ENCODE results near the gene CASD1.

Gene CASD1

GRCh38 chr7:94509264-94509886, at the start of gene CASD1:
CASD1 (plus strand) TSS chr7:94509809; CDS start chr7:94510085, 276 bp downstream.
- peak; percentile 1 for DNase-seq (ENCODE audit: low read depth)

- no peak for DNase-seq (ENCODE audit: low read depth)
Observed at GRCh38 chr7:94466516-94466915, 43.1 kb upstream of the CASD1 start.

- DNase-seq (ENCODE audit: low read depth) = no peak
Observed at GRCh38 chr7:94471604-94472003, 38.0 kb upstream of the CASD1 start.

- no peak for DNase-seq (ENCODE audit: low read depth)
Observed at GRCh38 chr7:94472608-94473007, 37.0 kb upstream of the CASD1 start.

GRCh38 chr7:94476251-94476840, 33.3 kb upstream of the CASD1 start:
- peak; percentile 50 for DNase-seq (ENCODE audit: low read depth)

- no peak for DNase-seq (ENCODE audit: low read depth)
Observed at GRCh38 chr7:94477878-94478277, 31.7 kb upstream of the CASD1 start.

- DNase-seq (ENCODE audit: low read depth) = no peak
Observed at GRCh38 chr7:94478648-94479214, 30.9 kb upstream of the CASD1 start.

GRCh38 chr7:94481279-94481678, 28.3 kb upstream of the CASD1 start:
- no peak for DNase-seq (ENCODE audit: low read depth)

- DNase-seq (ENCODE audit: low read depth) = no peak
Observed at GRCh38 chr7:94482796-94483195, 26.8 kb upstream of the CASD1 start.

- no peak for DNase-seq (ENCODE audit: low read depth)
Observed at GRCh38 chr7:94483843-94484242, 25.8 kb upstream of the CASD1 start.

GRCh38 chr7:94486216-94486615, 23.4 kb upstream of the CASD1 start:
- no peak for DNase-seq (ENCODE audit: low read depth)

- DNase-seq (ENCODE audit: low read depth) = no peak
Observed at GRCh38 chr7:94491410-94491809, 18.2 kb upstream of the CASD1 start.

GRCh38 chr7:94492601-94493000, 17.0 kb upstream of the CASD1 start:
- no peak for DNase-seq (ENCODE audit: low read depth)

- no peak for DNase-seq (ENCODE audit: low read depth)
Observed at GRCh38 chr7:94497874-94498670, 11.5 kb upstream of the CASD1 start.

GRCh38 chr7:94498918-94499317, 10.7 kb upstream of the CASD1 start:
- DNase-seq (ENCODE audit: low read depth) = no peak

- DNase-seq (ENCODE audit: low read depth) = no peak
Observed at GRCh38 chr7:94507462-94507861, 2.1 kb upstream of the CASD1 start.

GRCh38 chr7:94507962-94508361, 1.6 kb upstream of the CASD1 start:
- no peak for DNase-seq (ENCODE audit: low read depth)

GRCh38 chr7:94509887-94510581, 425 bp downstream of the CASD1 start:
- peak; percentile 56 for DNase-seq (ENCODE audit: low read depth)

- peak; percentile 28 for DNase-seq (ENCODE audit: low read depth)
Observed at GRCh38 chr7:94510582-94511496, 1.2 kb downstream of the CASD1 start.

- no peak for DNase-seq (ENCODE audit: low read depth)
Observed at GRCh38 chr7:94511718-94512117, 2.1 kb downstream of the CASD1 start.

Measured in fibroblast of gingiva (primary cell).